ENCODE results near the gene CD34. TPM values are rescaled to one million over a fixed set of nuclear protein-coding genes. Genes with fewer than 3 reads are reported as not detected.

Gene CD34
- total and polyA plus RNA-seq, 8 donors, result 3.2 to 31.2 (median 11.6) TPM

- Histone ChIP-seq H3K9me3 (no peaks in the 10 kb centered on the region), H3K4me3 (no peak overlapping the region), H3K27ac (no peak overlapping the region), H3K27me3 (no peaks in the 10 kb centered on the region), H3K4me1 (peaks cover 20 to 45% (median 28%) of the 10 kb centered on the region in 4 donors), H3K36me3 (no peaks in the 10 kb centered on the region)
- WGBS, 5 donors, result 44 to 66% (median 55%) methylated on average over 4 of the region's 4 CpGs
- TF ChIP-seq CTCF (IDR thresholded peaks at IDR 0.05) (no peak), POLR2AphosphoS5 (IDR thresholded peaks at IDR 0.05) (no peak), POLR2A (IDR thresholded peaks at IDR 0.05) (no peak), EP300 (IDR thresholded peaks at IDR 0.05) (no peak)
- no peak for DNase-seq
- intact Hi-C loops (cut with DNase I; ENCODE audit: low total_unique reads), result no loop called here
These were observed 35.4 kb downstream of the CD34 start for GRCh38 chr1:207875532-207875931.

GRCh38 chr1:207873055-207873890, 37.7 kb downstream of the CD34 start:
- H3K27ac ChIP-seq, result peak overlapping the region; percentile 25 to 68 (median 64)
- DNase-seq, result no peak
- H3K4me1 ChIP-seq, result peaks cover 34 to 60% (median 43%) of the 10 kb centered on the region in 4 donors
- no peak overlapping the region for H3K4me3 ChIP-seq
- intact Hi-C loops (cut with DNase I; ENCODE audit: low total_unique reads), result no loop called here
- no peak for TF ChIP-seq CTCF (IDR thresholded peaks at IDR 0.05)
- no peak for TF ChIP-seq EP300 (IDR thresholded peaks at IDR 0.05)
- no peak for TF ChIP-seq POLR2AphosphoS5 (IDR thresholded peaks at IDR 0.05)
- TF ChIP-seq POLR2A (IDR thresholded peaks at IDR 0.05), result no peak
- H3K36me3 ChIP-seq, result no peaks in the 10 kb centered on the region
- WGBS, 5 donors, result 20 to 31% (median 23%) methylated on average over 8 of the region's 8 CpGs
- no peaks in the 10 kb centered on the region for H3K9me3 ChIP-seq
- H3K27me3 ChIP-seq, result no peaks in the 10 kb centered on the region

- H3K27ac ChIP-seq, result peak overlapping the region in 3 of 5 donors; percentile 43 to 68 (median 64)
- no peaks in the 10 kb centered on the region for H3K27me3 ChIP-seq
- WGBS, 5 donors, result 86 to 98% (median 93%) methylated on average over 2 of the region's 2 CpGs
- no peaks in the 10 kb centered on the region for H3K9me3 ChIP-seq
- no peaks in the 10 kb centered on the region for H3K36me3 ChIP-seq
- no peak overlapping the region for H3K4me3 ChIP-seq
- peak in 1 of 2 donors; percentile 11 for DNase-seq
- intact Hi-C loops (cut with DNase I; ENCODE audit: low total_unique reads), result no loop called here
- no peak for TF ChIP-seq EP300 (IDR thresholded peaks at IDR 0.05)
- no peak for TF ChIP-seq POLR2A (IDR thresholded peaks at IDR 0.05)
- TF ChIP-seq CTCF (IDR thresholded peaks at IDR 0.05), result no peak
- no peak for TF ChIP-seq POLR2AphosphoS5 (IDR thresholded peaks at IDR 0.05)
- H3K4me1 ChIP-seq, result peaks cover 39 to 65% (median 47%) of the 10 kb centered on the region in 4 donors
These were observed 38.3 kb downstream of the CD34 start for GRCh38 chr1:207872621-207873020.

- WGBS, 5 donors, result 72 to 88% (median 84%) methylated on average over 6 of the region's 6 CpGs
- Histone ChIP-seq H3K27me3 (no peaks in the 10 kb centered on the region), H3K36me3 (peaks cover 0 to 4% (median under 1%) of the 10 kb centered on the region in 4 donors), H3K4me1 (peaks cover 53 to 79% (median 61%) of the 10 kb centered on the region in 4 donors), H3K9me3 (no peaks in the 10 kb centered on the region), H3K27ac (peak overlapping the region in 3 of 5 donors; percentile 36 to 99 (median 97)), H3K4me3 (no peak overlapping the region)
- no peak for DNase-seq
- TF ChIP-seq CTCF (IDR thresholded peaks at IDR 0.05), result no peak
- TF ChIP-seq POLR2AphosphoS5 (IDR thresholded peaks at IDR 0.05), result no peak
- TF ChIP-seq EP300 (IDR thresholded peaks at IDR 0.05), result no peak
- no peak for TF ChIP-seq POLR2A (IDR thresholded peaks at IDR 0.05)
- intact Hi-C loops (cut with DNase I; ENCODE audit: low total_unique reads), result no loop called here
These were observed 39.7 kb downstream of the CD34 start for GRCh38 chr1:207871117-207871649.

Data from stomach (tissue), 9 donors.